Stimulated activated CD8-positive, alpha-beta memory T cell treated with anti-CD3 and anti-CD28 coated beads, Interleukin-2, amount 100 ng/mL, for 48 hours (primary cell): ENCODE results near the gene CD8A.
"Not testable (repeated sequence)": the region's sequence is repeated elsewhere in the genome, so short reads cannot be mapped to it uniquely, and the experiment has no call there.

Experiments used
- DNase-seq, 2 donors: peaks; one replicate each; pipeline ENCODE4 v3.0.0-alpha.2; 2020; ENCODE audit warnings: low read depth in 2 of 2

The CD8A gene

GRCh38 chr2:86776532-86776931 lies 14.2 kb downstream of the CD8A start:
- no peak for DNase-seq

- DNase-seq, result no peak
Observed at GRCh38 chr2:86775338-86775737, 15.4 kb downstream of the CD8A start.

- DNase-seq, result no peak
Observed at GRCh38 chr2:86774862-86775261, 15.9 kb downstream of the CD8A start.

- DNase-seq, result no peak
Observed at GRCh38 chr2:86772611-86773010, 18.1 kb downstream of the CD8A start.

GRCh38 chr2:86770816-86771301 lies 19.9 kb downstream of the CD8A start:
- DNase-seq, result no peak

- no peak for DNase-seq
Observed at GRCh38 chr2:86769838-86770237, 20.9 kb downstream of the CD8A start.

- no peak for DNase-seq
Observed at GRCh38 chr2:86768189-86768949, 22.3 kb downstream of the CD8A start.

- DNase-seq, result no peak
Observed at GRCh38 chr2:86765310-86765695, 25.4 kb downstream of the CD8A start.

- no peak for DNase-seq
Observed at GRCh38 chr2:86764661-86765309, 25.9 kb downstream of the CD8A start.

- DNase-seq, result no peak
Observed at GRCh38 chr2:86760371-86760770, 30.3 kb downstream of the CD8A start.

GRCh38 chr2:86758405-86758804 lies 32.3 kb downstream of the CD8A start:
- no peak for DNase-seq

- no peak for DNase-seq
Observed at GRCh38 chr2:86753606-86754005, 37.1 kb downstream of the CD8A start.

- no peak for DNase-seq
Observed at GRCh38 chr2:86752934-86753333, 37.8 kb downstream of the CD8A start.

GRCh38 chr2:86751778-86752177 lies 38.9 kb downstream of the CD8A start:
- DNase-seq, result no peak

GRCh38 chr2:86750240-86750839 lies 40.4 kb downstream of the CD8A start:
- no peak for DNase-seq

GRCh38 chr2:86747711-86748639 lies 42.7 kb downstream of the CD8A start:
- DNase-seq, result no peak

- no peak for DNase-seq
Observed at GRCh38 chr2:86746939-86747338, 43.8 kb downstream of the CD8A start.

- DNase-seq, result no peak
Observed at GRCh38 chr2:86744152-86744551, 46.6 kb downstream of the CD8A start.

- DNase-seq, result not testable (repeated sequence)
Observed at GRCh38 chr2:86741889-86742498, 48.7 kb downstream of the CD8A start.

- DNase-seq, result not testable (repeated sequence)
Observed at GRCh38 chr2:86739889-86740288, 50.8 kb downstream of the CD8A start.

GRCh38 chr2:86739485-86739884 lies 51.2 kb downstream of the CD8A start:
- not testable (repeated sequence) for DNase-seq
